ENCODE data around the gene NIPA2. TPM values are rescaled to one million over a fixed set of nuclear protein-coding genes. Genes with fewer than 3 reads are reported as not detected.

NIPA2 gene
- total RNA-seq, 2 experiments from 2014 or later = 42.6 to 61.4 TPM

DNA sequence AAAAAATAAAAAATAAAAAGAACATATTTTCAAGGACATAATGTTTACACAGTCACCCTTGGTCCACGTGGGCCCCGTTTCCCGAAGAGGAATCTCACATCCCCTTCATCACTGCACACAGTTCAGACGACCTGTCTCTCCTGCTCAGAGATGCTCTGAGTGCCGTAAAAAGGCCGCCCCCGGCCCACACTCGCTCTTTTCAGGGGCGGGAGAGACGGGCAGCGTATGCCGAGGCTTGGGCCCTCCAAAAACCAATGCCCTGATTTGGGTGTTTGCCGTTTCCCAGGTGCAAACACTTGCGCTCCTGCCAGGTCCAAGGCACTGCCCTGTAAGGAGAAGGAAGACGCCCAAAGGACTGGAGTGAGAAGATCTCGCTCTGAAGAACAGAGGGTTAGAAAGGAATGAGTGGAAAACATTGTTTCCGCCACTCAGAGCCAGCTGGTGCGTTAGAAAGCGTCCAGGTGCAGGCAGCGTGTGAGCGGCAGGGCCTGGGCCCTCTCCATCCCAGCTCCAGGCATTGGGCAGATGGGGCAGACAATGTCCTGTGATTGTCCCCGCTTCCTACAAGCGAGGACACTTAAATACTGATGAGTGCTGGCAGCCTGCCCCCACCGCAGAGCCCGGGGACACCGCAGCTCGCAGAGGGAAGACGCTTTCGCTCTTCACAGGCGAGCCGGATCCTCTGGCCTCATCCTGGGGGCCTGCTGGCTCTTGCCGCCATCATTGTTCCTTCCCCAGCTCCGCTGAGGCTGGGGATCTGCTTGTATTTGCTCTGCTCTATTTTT lies 53.2 kb downstream of the NIPA2 start:
- no peak overlapping the region for H3K27ac Mint-ChIP-seq
- no peak for ATAC-seq
- H3K9me3 Mint-ChIP-seq (ENCODE audit: low read depth) = no peaks in the 10 kb centered on the region
- H3K4me3 Mint-ChIP-seq = no peak overlapping the region
- no peaks in the 10 kb centered on the region for H3K27me3 Mint-ChIP-seq
- intact Hi-C loops (cut with DNase I, micrococcal nuclease) = no loop called here
- ChIA-PET POLR2A (no interaction called here), CTCF (no interaction called here)
- no peak for DNase-seq
- H3K36me3 Mint-ChIP-seq (ENCODE audit: low read depth) = no peaks in the 10 kb centered on the region
- peaks cover 4% of the 10 kb centered on the region for H3K4me1 Mint-ChIP-seq

DNA sequence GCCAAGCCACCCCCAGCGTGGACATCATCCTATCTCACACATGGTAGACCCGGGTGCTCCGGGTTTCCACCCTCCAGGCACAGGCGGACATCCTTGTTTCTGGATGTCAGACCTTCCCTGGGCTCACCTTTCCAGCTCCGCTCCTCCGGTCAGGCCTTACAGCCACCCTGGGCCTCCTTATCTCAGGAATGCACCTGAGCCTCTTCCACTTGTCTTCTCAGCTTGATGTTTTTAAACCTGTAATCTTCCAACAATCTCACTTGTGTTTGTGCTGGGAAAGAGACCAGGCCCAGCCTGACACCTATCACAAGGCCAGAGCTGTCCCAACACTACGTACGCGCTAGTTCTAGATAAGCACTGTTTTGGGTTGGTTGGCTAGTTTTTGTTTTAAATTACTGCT lies 53.9 kb downstream of the NIPA2 start:
- no peak overlapping the region for H3K27ac Mint-ChIP-seq

DNA sequence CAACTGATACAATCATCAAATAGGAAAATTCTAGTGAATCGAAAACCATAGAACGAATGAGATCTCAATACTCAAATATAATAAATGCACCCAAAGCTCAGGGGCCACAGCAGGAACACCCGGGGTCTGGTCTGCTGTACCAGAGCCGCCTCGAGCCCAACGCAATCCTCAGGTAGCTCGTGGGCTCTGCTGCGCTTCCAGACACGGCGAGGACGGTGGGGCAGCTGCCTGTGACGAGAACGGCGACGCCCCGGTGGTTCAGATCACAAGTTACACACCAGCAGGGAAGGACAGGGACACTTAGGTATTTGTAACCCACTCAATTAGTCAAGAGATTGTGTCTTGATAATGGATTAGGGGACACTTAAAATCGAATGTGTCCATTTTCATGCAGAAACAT lies 54.6 kb downstream of the NIPA2 start:
- no peaks in the 10 kb centered on the region for H3K9me3 Mint-ChIP-seq (ENCODE audit: low read depth)
- no peaks in the 10 kb centered on the region for H3K27me3 Mint-ChIP-seq
- DNase-seq (no peak), ATAC-seq (no peak)
- no peaks in the 10 kb centered on the region for H3K36me3 Mint-ChIP-seq (ENCODE audit: low read depth)
- POLR2A ChIA-PET = no interaction called here
- CTCF ChIA-PET = no interaction called here
- H3K4me1 Mint-ChIP-seq = peaks cover 4% of the 10 kb centered on the region
- no peak overlapping the region for H3K4me3 Mint-ChIP-seq
- no peak overlapping the region for H3K27ac Mint-ChIP-seq
- intact Hi-C loops (cut with DNase I, micrococcal nuclease) = no loop called here

More for the DNA sequence above, 53.9 kb downstream of the NIPA2 start:
- H3K4me1 Mint-ChIP-seq = peaks cover 4% of the 10 kb centered on the region
- ChIA-PET POLR2A (no interaction called here), CTCF (no interaction called here)
- no peaks in the 10 kb centered on the region for H3K9me3 Mint-ChIP-seq (ENCODE audit: low read depth)
- intact Hi-C loops (cut with DNase I, micrococcal nuclease) = no loop called here
- H3K4me3 Mint-ChIP-seq = no peak overlapping the region
- no peaks in the 10 kb centered on the region for H3K36me3 Mint-ChIP-seq (ENCODE audit: low read depth)
- H3K27me3 Mint-ChIP-seq = no peaks in the 10 kb centered on the region
- no peak for ATAC-seq
- DNase-seq = no peak

DNA sequence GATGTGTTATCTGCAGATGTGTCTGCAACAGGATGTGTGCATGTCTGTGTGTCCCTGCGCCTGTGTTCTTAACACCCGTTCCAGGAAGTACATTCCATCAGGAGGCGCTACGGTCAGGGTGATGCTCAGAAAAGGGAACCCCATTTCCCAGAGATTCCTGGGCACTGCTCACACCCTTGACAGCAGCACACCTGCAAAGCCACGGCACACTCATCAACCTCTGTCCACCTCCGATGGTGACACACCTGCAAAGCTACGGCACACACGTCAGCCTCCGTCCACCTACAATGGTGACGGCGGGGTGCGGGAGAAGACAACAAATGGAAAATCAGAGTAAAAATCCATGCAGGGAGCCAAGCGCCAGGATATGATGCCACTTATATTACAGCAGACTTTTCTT lies 55.4 kb downstream of the NIPA2 start:
- intact Hi-C loops (cut with DNase I, micrococcal nuclease) = no loop called here
- Mint-ChIP-seq H3K4me1 (peaks cover 4% of the 10 kb centered on the region), H3K27me3 (no peaks in the 10 kb centered on the region), H3K36me3 (ENCODE audit: low read depth) (no peaks in the 10 kb centered on the region), H3K27ac (no peak overlapping the region), H3K9me3 (ENCODE audit: low read depth) (no peaks in the 10 kb centered on the region), H3K4me3 (no peak overlapping the region)
- DNase-seq (no peak), ATAC-seq (no peak)
- ChIA-PET CTCF (no interaction called here), POLR2A (no interaction called here)

DNA sequence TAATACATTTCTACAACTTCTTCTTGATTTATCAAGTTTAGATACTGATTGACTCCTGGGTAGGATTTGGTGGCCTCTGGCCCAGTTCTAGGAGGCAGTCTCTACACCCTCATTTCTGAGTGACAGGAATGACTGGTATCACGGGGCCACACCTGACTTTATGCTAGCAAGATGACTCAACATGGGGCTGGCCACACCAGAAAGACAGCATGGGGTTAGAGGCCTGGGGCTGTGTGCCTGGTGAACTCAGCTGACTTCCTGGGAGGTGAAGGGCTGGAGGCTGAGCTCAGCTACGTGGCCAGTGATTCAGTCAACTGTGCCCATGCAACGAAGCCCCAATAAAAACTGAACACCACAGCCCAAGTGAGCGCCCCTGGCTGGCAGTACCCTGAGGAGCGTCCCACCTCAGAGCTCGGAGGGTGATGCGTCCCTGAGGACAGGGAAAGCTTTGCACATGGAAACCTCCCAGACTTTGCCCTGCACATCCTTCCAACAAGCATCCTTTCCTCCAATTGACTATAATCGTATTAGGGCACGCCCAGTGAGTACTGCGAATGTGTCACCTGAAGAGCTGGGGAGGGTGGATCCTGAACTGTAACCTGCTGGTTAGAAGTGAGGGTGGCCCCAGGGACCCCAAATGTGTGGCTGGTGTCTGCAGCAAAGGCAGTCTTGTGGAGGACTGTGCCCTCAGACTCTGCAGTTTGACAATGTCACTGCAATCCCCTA lies 57.2 kb downstream of the NIPA2 start:
- peaks cover 3% of the 10 kb centered on the region for H3K36me3 Mint-ChIP-seq (ENCODE audit: low read depth)
- DNase-seq (peak; percentile 68), ATAC-seq (peak; percentile 96)
- H3K4me3 Mint-ChIP-seq = no peak overlapping the region
- no peaks in the 10 kb centered on the region for H3K27me3 Mint-ChIP-seq
- intact Hi-C loops (cut with DNase I, micrococcal nuclease) = loop anchor here in 1 of 2 experiments (5.0 kb wide), 1 partner anchor 33 kb away; no protein-coding TSS in a partner anchor
- peaks cover 9% of the 10 kb centered on the region for H3K4me1 Mint-ChIP-seq
- ChIA-PET POLR2A (no interaction called here), CTCF (no interaction called here)
- no peaks in the 10 kb centered on the region for H3K9me3 Mint-ChIP-seq (ENCODE audit: low read depth)
- no peak overlapping the region for H3K27ac Mint-ChIP-seq

DNA sequence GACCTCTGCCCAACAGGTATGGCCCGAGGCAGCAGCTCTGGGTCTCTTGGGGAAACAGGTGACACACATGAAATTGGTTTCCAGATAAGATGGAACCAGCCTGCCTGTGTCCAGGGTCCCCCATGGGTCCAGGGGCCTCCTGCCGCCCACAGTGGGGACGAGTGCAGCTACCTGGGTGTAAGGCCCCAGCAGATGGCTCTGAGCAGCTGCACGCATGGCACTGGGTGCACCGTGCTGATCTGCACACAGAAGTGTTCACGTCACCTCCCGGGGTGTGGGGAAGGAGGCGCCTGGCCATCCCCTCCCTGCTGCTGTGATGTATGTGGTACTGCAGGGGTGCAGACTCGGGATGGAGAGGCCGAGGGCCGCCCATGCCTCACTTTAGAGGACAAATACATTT lies 63.6 kb downstream of the NIPA2 start:
- POLR2A ChIA-PET = no interaction called here
- Mint-ChIP-seq H3K4me3 (no peak overlapping the region), H3K9me3 (ENCODE audit: low read depth) (no peaks in the 10 kb centered on the region), H3K4me1 (peaks cover 5% of the 10 kb centered on the region), H3K36me3 (ENCODE audit: low read depth) (peaks cover 3% of the 10 kb centered on the region), H3K27ac (no peak overlapping the region), H3K27me3 (no peaks in the 10 kb centered on the region)
- DNase-seq (no peak), ATAC-seq (no peak)
- CTCF ChIA-PET = no interaction called here
- intact Hi-C loops (cut with DNase I, micrococcal nuclease) = no loop called here

DNA sequence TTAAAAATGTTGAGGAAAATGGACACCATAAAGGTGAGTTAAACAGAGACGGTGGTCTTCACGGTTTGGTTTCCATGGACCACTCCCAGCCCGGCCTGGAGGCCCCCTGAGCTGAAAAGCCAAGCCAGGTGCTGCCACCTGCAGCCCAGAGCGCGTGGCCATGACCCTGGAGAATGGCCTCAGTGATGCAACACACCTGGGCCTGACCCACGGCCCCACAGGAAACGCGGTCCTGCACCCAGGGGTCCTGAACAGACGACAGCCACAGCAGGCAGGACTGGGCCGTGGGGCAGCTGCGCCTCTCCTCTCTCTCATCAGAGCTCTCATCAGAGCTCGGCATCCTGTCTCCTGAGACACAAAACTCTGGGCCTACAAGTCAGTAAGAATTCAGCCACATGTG lies 64.1 kb downstream of the NIPA2 start:
- no peak for DNase-seq
- H3K4me3 Mint-ChIP-seq = no peak overlapping the region
- peaks cover 5% of the 10 kb centered on the region for H3K4me1 Mint-ChIP-seq

DNA sequence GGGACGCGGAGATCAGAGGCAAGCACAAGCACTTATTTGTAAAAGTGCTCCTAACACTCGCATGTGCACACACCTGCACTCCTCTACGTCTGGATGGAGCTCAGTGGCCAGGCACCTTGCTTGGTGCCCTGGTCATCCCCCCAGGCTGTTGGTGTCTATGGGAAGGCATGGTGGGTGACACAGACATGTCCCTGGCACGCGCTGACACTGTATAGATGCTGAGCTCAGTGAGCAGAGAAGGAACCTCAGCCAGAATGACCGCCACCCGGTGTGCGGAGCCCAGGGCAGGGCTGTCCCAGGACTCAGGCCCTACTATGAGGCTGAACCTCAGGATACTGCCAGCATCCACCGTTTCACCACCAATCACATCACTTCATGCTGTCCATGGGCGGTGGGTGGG lies 64.5 kb downstream of the NIPA2 start:
- H3K4me3 Mint-ChIP-seq = no peak overlapping the region
- H3K4me1 Mint-ChIP-seq = peaks cover 5% of the 10 kb centered on the region
- ATAC-seq = no peak
- H3K27me3 Mint-ChIP-seq = no peaks in the 10 kb centered on the region
- intact Hi-C loops (cut with DNase I, micrococcal nuclease) = no loop called here
- no peak overlapping the region for H3K27ac Mint-ChIP-seq
- peaks cover 5% of the 10 kb centered on the region for H3K36me3 Mint-ChIP-seq (ENCODE audit: low read depth)
- POLR2A ChIA-PET = no interaction called here
- CTCF ChIA-PET = no interaction called here
- no peak for DNase-seq
- no peaks in the 10 kb centered on the region for H3K9me3 Mint-ChIP-seq (ENCODE audit: low read depth)

More for the DNA sequence above, 64.1 kb downstream of the NIPA2 start:
- intact Hi-C loops (cut with DNase I, micrococcal nuclease) = no loop called here
- Mint-ChIP-seq H3K36me3 (ENCODE audit: low read depth) (peaks cover 3% of the 10 kb centered on the region), H3K9me3 (ENCODE audit: low read depth) (no peaks in the 10 kb centered on the region), H3K27ac (no peak overlapping the region), H3K27me3 (no peaks in the 10 kb centered on the region)
- ATAC-seq = no peak
- CTCF ChIA-PET = no interaction called here
- POLR2A ChIA-PET = no interaction called here

DNA sequence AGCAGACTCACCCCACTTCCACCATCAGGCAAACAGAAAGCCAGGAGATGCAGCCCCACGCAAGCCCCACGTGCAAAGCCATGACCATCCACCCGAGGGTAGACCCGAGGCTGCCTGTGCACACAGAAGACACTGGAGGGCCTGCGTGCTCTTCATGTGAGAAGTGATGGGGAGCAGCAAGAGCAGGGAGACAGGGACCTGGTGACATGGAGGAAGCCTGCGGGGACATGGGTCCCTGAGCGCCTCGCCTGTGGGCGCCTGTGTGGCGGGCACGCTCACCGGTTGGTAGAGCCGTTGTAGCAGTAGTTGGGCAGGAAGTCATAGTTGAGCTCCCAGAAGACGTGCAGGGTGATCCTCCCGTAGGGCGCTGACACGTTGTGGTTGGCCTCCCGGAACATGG lies 65.0 kb downstream of the NIPA2 start:
- Mint-ChIP-seq H3K4me3 (no peak overlapping the region), H3K36me3 (ENCODE audit: low read depth) (peaks cover 7% of the 10 kb centered on the region), H3K27me3 (no peaks in the 10 kb centered on the region), H3K27ac (no peak overlapping the region), H3K9me3 (ENCODE audit: low read depth) (no peaks in the 10 kb centered on the region), H3K4me1 (peaks cover 5% of the 10 kb centered on the region)
- POLR2A ChIA-PET = no interaction called here
- no peak for ATAC-seq
- CTCF ChIA-PET = no interaction called here
- intact Hi-C loops (cut with DNase I, micrococcal nuclease) = no loop called here
- DNase-seq = no peak

DNA sequence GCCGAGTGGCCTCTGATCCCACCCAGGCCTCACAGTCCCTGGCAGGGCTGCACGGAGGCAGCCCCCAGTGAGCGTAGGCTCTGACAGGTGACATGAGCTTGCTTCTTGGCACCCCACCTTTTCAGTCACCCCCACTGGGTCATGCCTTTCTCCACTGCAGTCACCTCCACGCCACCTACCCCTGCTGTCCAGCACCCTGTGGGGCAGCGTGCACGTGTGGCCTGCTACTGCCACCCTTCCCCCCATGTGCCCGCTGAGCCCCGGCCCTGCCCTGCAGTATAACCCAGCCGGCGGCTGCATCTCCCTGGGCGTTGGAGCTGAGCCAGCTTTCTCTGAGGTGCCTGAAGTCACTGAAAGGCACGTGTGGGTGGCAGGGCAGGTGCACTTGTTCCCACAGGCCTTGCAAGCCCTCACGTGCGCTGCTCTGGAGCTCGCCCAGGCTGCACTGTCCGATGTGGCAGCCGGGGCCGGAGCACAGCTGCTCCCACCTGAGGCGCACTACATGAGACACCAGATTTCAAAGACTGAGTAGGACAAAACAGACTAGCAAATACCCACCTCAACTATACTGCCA lies 65.6 kb downstream of the NIPA2 start:
- Mint-ChIP-seq H3K27ac (no peak overlapping the region), H3K4me3 (no peak overlapping the region), H3K4me1 (peaks cover 4% of the 10 kb centered on the region), H3K36me3 (ENCODE audit: low read depth) (peaks cover 9% of the 10 kb centered on the region), H3K27me3 (no peaks in the 10 kb centered on the region), H3K9me3 (ENCODE audit: low read depth) (no peaks in the 10 kb centered on the region)
- ChIA-PET CTCF (no interaction called here), POLR2A (no interaction called here)
- no peak for DNase-seq
- intact Hi-C loops (cut with DNase I, micrococcal nuclease) = no loop called here
- ATAC-seq = no peak

DNA sequence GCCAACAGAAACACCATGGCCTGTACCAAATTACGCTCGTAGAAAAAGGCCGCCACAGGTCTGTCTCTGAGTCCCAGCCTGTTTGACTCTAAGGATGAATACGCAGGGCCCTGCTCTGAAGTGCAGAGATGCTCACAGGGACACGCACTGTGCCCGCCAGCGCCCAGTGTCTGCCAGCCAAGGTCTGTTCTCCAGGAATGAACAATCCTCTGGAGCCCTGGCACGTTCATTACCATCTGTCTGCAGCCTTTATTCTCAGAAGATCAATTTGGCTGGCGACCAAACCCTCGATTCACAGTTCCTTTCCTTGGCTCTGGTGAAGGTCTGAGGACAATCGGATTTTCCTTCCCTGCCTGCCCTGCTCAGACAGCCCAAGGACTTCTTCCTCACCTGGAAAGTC lies 66.3 kb downstream of the NIPA2 start:
- H3K36me3 Mint-ChIP-seq (ENCODE audit: low read depth) = peaks cover 9% of the 10 kb centered on the region
- H3K4me1 Mint-ChIP-seq = no peaks in the 10 kb centered on the region
- no peaks in the 10 kb centered on the region for H3K27me3 Mint-ChIP-seq
- POLR2A ChIA-PET = no interaction called here
- H3K4me3 Mint-ChIP-seq = no peak overlapping the region
- intact Hi-C loops (cut with DNase I, micrococcal nuclease) = no loop called here
- no peak for DNase-seq
- H3K27ac Mint-ChIP-seq = no peak overlapping the region
- no peak for ATAC-seq
- CTCF ChIA-PET = no interaction called here
- no peaks in the 10 kb centered on the region for H3K9me3 Mint-ChIP-seq (ENCODE audit: low read depth)
